ENCODE results near the gene MRPL41.
"Not testable (repeated sequence)": the region's sequence is repeated elsewhere in the genome, so short reads cannot be mapped to it uniquely, and the experiment has no call there.

MRPL41 gene

DNA sequence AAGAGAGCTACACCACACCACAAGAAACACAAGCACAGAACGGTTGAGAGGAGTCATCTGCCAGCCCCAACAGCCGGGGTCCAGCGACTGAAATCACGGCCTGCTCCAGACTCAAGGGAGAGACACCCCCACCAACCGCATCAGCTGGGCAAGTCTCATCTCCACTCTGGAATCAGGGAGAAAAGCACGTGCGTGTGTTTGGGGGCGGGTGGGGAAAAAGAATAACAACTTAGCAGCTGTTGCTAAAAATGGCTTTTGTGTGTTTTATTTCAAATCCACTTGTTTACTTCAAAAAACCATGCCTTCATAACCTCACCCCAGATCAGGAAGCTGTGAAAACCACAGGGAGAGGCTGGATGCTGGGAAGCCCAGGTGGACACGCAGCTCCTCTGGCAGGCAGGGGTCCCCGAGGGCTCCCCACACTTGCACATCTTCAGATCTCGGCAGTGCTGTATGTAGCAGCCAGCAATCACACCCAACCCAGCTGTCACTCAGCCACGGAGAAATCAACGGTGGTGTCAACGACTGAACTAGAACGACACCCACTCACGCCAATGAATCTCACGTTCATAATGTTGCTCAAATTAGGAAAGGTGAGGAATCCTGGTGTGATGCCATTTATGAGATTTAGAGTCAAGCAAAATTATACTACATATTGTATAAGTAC is 20.4 kb upstream of the MRPL41 start:
- Histone ChIP-seq H3K4me3 (no peak overlapping the region), H3K27ac (no peak overlapping the region)

DNA sequence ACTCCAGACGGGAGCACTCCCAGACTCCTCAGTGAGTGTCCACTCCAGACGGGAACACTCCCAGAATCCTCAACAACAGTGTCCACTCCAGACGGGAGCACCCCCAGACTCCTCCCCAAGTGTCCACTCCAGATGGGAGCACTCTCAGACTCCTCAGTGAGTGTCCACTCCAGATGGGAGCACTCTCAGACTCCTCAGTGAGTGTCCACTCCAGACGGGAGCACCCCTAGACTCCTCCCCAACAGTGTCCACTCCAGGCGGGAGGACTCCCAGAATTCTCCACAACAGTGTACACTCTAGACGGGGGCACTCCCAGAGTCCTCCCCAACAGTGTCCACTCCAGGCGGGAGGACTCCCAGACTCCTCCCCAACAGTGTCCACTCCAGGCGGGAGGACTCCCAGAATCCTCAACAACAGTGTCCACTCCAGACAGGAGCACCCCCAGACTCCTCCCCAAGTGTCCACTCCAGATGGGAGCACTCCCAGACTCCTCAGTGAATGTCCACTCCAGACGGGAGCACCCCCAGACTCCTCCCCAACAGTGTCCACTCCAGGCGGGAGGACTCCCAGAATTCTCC is 18.7 kb upstream of the MRPL41 start:
- H3K36me3 ChIP-seq = peaks cover 0 to 27% (median 4%) of the 10 kb centered on the region in 3 donors
- H3K4me1 ChIP-seq, H3K27ac ChIP-seq, DNase-seq, H3K9me3 ChIP-seq, H3K27me3 ChIP-seq, H3K4me3 ChIP-seq: not testable (repeated sequence)
- intact Hi-C loops (cut with DNase I; ENCODE audit: low total_unique reads) = loop anchor here (10.0 kb wide), 1 partner anchor 68 kb away; no protein-coding TSS in a partner anchor

More for the DNA sequence above, 20.4 kb upstream of the MRPL41 start:
- Histone ChIP-seq H3K9me3 (no peaks in the 10 kb centered on the region), H3K36me3 (peaks cover 0 to 9% (median 0%) of the 10 kb centered on the region in 3 donors), H3K27me3 (no peaks in the 10 kb centered on the region), H3K4me1 (peaks cover 0 to 10% (median 6%) of the 10 kb centered on the region in 4 donors)
- intact Hi-C loops (cut with DNase I; ENCODE audit: low total_unique reads) = loop anchor here (10.0 kb wide), 1 partner anchor 66 kb away; no protein-coding TSS in a partner anchor
- TF ChIP-seq, protein P1, sequence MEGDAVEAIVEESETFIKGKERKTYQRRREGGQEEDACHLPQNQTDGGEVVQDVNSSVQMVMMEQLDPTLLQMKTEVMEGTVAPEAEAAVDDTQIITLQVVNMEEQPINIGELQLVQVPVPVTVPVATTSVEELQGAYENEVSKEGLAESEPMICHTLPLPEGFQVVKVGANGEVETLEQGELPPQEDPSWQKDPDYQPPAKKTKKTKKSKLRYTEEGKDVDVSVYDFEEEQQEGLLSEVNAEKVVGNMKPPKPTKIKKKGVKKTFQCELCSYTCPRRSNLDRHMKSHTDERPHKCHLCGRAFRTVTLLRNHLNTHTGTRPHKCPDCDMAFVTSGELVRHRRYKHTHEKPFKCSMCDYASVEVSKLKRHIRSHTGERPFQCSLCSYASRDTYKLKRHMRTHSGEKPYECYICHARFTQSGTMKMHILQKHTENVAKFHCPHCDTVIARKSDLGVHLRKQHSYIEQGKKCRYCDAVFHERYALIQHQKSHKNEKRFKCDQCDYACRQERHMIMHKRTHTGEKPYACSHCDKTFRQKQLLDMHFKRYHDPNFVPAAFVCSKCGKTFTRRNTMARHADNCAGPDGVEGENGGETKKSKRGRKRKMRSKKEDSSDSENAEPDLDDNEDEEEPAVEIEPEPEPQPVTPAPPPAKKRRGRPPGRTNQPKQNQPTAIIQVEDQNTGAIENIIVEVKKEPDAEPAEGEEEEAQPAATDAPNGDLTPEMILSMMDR (IDR thresholded peaks at IDR 0.05) = no peak
- no peak for DNase-seq

DNA sequence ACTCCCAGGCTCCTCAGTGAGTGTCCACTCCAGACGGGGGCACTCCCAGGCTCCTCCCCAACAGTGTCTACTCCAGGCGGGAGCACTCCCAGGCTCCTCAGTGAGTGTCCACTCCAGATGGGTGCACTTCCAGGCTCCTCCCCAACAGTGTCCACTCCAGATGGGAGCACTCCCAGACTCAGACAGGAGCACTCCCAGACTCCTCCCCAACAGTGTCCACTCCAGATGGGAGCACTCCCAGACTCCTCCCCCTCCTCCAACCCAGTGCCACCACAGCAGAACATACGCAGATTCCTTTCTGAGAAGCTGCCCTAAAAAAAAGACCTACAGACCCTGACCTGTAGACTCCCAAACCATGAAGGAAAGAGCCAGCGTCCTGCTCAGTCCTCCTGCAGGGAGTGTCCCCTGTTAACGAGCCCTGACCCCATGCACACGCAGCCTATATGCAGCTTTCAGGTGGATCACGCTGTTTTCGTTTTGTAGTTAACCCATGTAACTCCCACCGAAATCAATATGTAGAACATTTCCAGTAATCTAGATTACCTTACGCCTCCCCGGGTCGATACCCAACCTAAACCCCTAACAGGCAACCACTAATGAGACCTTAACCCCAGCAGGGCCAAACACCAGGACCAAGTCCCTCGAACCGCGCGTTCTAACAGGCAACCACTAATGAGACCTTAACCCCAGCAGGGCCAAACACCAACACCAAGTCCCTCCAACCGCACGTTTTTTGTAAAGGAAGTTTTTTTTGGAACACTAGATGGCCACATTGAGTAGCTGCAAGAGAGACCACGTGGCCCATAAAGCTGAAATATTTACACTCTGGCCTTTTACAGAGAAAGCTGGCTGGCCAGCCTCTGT is 17.2 kb upstream of the MRPL41 start:
- H3K4me3 ChIP-seq = no peak overlapping the region
- H3K27me3 ChIP-seq = no peaks in the 10 kb centered on the region
- H3K4me1 ChIP-seq = peaks cover 0 to 10% (median 6%) of the 10 kb centered on the region in 4 donors
- no peak for DNase-seq
- no peaks in the 10 kb centered on the region for H3K9me3 ChIP-seq
- intact Hi-C loops (cut with DNase I; ENCODE audit: low total_unique reads) = loop anchor here (10.0 kb wide), 1 partner anchor 70 kb away; no protein-coding TSS in a partner anchor
- H3K36me3 ChIP-seq = peaks cover under 1 to 42% (median 16%) of the 10 kb centered on the region in 3 donors
- TF ChIP-seq, protein P1 (IDR thresholded peaks at IDR 0.05) = peak; percentile 51 to 64
- H3K27ac ChIP-seq = no peak overlapping the region

DNA sequence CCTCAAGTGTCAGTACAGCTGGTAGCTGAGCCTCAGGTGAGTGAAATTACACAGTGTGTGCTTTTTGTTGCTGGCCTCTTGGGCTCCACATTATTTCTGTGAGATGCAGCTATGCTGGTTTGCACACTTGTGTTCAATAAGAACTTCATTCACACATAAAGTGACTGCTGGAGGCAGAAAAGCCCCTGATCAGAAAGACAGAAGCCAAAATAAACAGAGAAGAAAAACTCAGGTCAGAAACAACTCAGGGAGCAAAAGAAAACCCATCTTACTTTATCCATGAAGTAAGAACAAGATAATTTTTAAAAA is 16.6 kb upstream of the MRPL41 start:
- intact Hi-C loops (cut with DNase I; ENCODE audit: low total_unique reads) = loop anchor here (10.0 kb wide), 1 partner anchor 70 kb away; no protein-coding TSS in a partner anchor
- no peak overlapping the region for H3K27ac ChIP-seq
- TF ChIP-seq, protein P1 (IDR thresholded peaks at IDR 0.05) = no peak
- H3K4me3 ChIP-seq = no peak overlapping the region
- peaks cover 7 to 47% (median 22%) of the 10 kb centered on the region in 3 donors for H3K36me3 ChIP-seq
- H3K9me3 ChIP-seq = no peaks in the 10 kb centered on the region
- DNase-seq = no peak
- no peaks in the 10 kb centered on the region for H3K27me3 ChIP-seq
- H3K4me1 ChIP-seq = peaks cover 0 to 10% (median 6%) of the 10 kb centered on the region in 4 donors

DNA sequence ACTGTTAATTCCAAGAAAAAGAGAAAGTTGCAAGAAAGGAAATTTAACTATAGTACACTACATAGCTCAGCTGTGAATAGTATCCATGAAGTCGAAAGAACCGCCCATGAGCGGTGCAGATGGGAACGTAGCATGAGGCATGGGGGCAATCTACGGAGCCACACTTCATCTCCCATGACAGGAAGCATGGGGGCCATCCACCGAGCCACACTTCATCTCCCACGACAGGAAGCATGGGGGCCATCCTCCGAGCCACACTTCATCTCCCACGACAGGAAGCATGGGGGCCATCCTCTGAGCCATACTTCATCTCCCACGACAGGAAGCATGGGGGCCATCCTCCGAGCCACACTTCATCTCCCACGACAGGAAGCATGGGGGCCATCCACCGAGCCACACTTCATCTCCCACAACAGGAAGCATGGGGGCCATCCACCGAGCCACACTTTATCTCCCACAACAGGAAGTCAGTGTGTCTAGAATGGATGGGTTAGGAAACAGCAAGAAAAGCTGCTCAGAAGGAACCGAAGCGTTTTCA is 15.0 kb upstream of the MRPL41 start:
- not testable (repeated sequence) for DNase-seq, H3K9me3 ChIP-seq, H3K4me1 ChIP-seq, H3K27me3 ChIP-seq, H3K4me3 ChIP-seq, H3K27ac ChIP-seq
- peaks cover 8 to 57% (median 28%) of the 10 kb centered on the region in 3 donors for H3K36me3 ChIP-seq
- intact Hi-C loops (cut with DNase I; ENCODE audit: low total_unique reads) = loop anchor here (10.0 kb wide), 1 partner anchor 72 kb away; no protein-coding TSS in a partner anchor

DNA sequence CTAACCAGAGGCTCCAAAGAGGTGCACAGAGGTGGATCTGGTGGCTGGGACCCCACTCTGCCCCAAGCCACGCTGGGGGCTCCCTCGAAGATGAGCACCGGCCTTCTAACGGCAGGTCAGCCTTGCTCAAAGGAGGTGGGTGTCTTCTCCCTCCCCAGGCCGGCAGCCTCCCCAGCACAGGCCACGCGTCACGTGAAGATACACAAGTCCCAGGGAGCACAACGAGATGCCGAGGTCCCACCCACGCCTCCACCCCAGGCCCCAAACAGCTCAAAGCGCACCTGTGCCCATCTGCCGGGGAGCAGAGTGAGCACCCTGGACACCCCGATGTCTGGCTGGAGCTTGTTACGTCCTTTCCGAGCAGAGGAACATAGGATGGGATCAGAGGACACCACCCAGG is 13.6 kb upstream of the MRPL41 start:
- intact Hi-C loops (cut with DNase I; ENCODE audit: low total_unique reads) = loop anchor here (10.0 kb wide), 1 partner anchor 73 kb away; no protein-coding TSS in a partner anchor
- H3K27me3 ChIP-seq = no peaks in the 10 kb centered on the region
- H3K36me3 ChIP-seq = peaks cover 15 to 70% (median 35%) of the 10 kb centered on the region in 3 donors
- TF ChIP-seq, protein P1 (IDR thresholded peaks at IDR 0.05) = no peak
- H3K4me1 ChIP-seq = peaks cover 0 to 10% (median 6%) of the 10 kb centered on the region in 4 donors
- H3K27ac ChIP-seq = no peak overlapping the region
- H3K9me3 ChIP-seq = no peaks in the 10 kb centered on the region
- no peak for DNase-seq
- H3K4me3 ChIP-seq = no peak overlapping the region
